ENCODE results near the gene TMEM219. TPM values are rescaled to one million over a fixed set of nuclear protein-coding genes. Genes with fewer than 3 reads are reported as not detected.

TMEM219 gene
- polyA plus RNA-seq, 1 of the 3 experiments (the other 2 are of a cell fraction): 101 TPM

DNA sequence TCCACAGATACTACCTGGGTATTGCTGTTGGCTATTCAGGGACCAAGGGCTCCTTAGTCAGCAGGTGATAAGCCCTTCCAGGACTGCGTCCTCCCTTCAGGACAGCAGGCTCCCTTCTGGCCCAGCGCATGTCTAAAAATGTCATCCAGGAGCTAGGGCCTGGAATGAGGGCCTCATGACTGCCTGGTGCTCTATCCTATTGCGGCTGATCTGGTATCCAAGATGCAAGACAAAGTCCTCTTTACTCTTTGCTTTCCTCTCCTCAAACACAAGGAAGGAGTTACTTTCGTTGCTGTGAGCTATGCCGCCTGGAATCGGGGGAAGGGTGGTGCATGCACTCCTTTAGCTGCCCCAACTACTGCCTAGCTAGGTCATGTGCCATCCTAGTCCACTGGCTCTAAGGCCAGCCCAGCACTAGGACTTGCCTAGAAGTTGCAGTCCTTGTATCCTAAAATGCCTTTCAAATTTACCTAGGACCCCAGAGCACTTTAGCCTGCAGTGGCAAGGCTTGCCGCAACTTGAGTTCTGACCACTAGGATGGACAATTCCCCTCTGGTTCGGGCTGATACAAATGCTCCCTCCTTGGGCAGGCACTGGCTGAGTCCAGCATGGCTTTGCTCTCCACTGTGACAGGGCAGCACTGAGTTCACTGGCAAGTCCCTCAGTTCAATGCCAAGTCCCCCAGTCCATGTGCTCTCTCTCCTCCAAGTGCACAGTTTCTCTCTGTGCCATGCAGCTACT lies 10.1 kb upstream of the TMEM219 start:
- WGBS (ENCODE audit: low lambda C conversion rate): 90% methylated on average over 8 of the region's 8 CpGs
- no peaks in the 10 kb centered on the region for H3K9me2 ChIP-seq
- peaks cover 4% of the 10 kb centered on the region for H3F3A ChIP-seq (replicated peaks; ENCODE audit: insufficient read depth)
- no peaks in the 10 kb centered on the region for H3K27me3 ChIP-seq (ENCODE audit: insufficient read depth)
- no peak overlapping the region for H2AFZ ChIP-seq (ENCODE audit: low read depth)
- H3K79me2 ChIP-seq (ENCODE audit: insufficient read depth): no peaks in the 10 kb centered on the region
- no peaks in the 10 kb centered on the region for H4K20me1 ChIP-seq (ENCODE audit: insufficient read depth)
- H3K36me3 ChIP-seq (replicated peaks in 1 of 2; ENCODE audit: control insufficient read depth in 1 of 2, insufficient read depth in 2 of 2, low read length in 1 of 2): no peaks in the 10 kb centered on the region
- H3K4me2 ChIP-seq: no peak overlapping the region
- no peaks in the 10 kb centered on the region for H3K4me1 ChIP-seq (ENCODE audit: control insufficient read depth in 1 of 2, insufficient read depth in 2 of 2, low read depth in 1 of 2, low read length in 1 of 2)
- DNase-seq: no peak
- no peaks in the 10 kb centered on the region for H3K9me3 ChIP-seq
- ChIA-PET POLR2A (no interaction called here), CTCF (interaction anchor here (0.9 to 1.9 kb wide), 3 partner anchors 11 to 103 kb away, joined by 3 to 5 read pairs (median 3); partner anchors contain the start of gene KCTD13)
- no peak overlapping the region for H3K27ac ChIP-seq (ENCODE audit: low read depth in 2 of 2, low read length in 1 of 2)
- TF ChIP-seq, protein P1, sequence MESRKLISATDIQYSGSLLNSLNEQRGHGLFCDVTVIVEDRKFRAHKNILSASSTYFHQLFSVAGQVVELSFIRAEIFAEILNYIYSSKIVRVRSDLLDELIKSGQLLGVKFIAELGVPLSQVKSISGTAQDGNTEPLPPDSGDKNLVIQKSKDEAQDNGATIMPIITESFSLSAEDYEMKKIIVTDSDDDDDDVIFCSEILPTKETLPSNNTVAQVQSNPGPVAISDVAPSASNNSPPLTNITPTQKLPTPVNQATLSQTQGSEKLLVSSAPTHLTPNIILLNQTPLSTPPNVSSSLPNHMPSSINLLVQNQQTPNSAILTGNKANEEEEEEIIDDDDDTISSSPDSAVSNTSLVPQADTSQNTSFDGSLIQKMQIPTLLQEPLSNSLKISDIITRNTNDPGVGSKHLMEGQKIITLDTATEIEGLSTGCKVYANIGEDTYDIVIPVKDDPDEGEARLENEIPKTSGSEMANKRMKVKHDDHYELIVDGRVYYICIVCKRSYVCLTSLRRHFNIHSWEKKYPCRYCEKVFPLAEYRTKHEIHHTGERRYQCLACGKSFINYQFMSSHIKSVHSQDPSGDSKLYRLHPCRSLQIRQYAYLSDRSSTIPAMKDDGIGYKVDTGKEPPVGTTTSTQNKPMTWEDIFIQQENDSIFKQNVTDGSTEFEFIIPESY (IDR thresholded peaks at IDR 0.05; ENCODE audit: borderline replicate concordance, low read depth): no peak
- TF ChIP-seq ELF1 (IDR thresholded peaks at IDR 0.05): no peak
- no peak for TF ChIP-seq SIN3A (IDR thresholded peaks at IDR 0.05; ENCODE audit: borderline replicate concordance, low read depth, low read length)
- TF ChIP-seq RFX5 (IDR thresholded peaks at IDR 0.05; ENCODE audit: low read length): no peak
- TF ChIP-seq, protein P2, sequence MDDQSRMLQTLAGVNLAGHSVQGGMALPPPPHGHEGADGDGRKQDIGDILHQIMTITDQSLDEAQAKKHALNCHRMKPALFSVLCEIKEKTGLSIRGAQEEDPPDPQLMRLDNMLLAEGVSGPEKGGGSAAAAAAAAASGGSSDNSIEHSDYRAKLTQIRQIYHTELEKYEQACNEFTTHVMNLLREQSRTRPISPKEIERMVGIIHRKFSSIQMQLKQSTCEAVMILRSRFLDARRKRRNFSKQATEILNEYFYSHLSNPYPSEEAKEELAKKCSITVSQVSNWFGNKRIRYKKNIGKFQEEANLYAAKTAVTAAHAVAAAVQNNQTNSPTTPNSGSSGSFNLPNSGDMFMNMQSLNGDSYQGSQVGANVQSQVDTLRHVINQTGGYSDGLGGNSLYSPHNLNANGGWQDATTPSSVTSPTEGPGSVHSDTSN (IDR thresholded peaks at IDR 0.05): no peak
- TF ChIP-seq YY1 (IDR thresholded peaks at IDR 0.05; ENCODE audit: low read depth): no peak
- no peak for TF ChIP-seq GABPA (IDR thresholded peaks at IDR 0.05; ENCODE audit: low read depth)
- no peak overlapping the region for H3K9ac ChIP-seq
- H3K4me3 ChIP-seq (ENCODE audit: low read depth in 2 of 2, low read length in 1 of 2): no peak overlapping the region

DNA sequence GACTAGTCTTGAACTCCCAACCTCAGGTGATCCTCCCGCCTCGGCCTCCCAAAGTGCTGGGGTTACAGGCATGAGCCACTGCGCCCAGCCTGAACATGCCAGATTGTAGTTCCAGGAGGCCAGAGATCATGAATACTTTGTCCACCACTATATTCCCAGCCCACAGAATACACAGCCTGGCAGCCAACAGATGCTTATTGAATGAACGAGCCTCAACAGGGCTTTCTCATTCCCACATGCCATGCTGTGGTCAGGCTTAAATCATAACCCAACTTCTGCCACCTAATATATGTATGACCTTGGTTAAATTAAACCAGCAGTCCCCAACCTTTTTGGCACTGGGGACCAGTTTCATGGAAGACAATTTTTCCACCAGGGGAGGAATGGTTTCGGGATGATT lies 3.1 kb upstream of the TMEM219 start:
- WGBS (ENCODE audit: low lambda C conversion rate): over 99% methylated on average over 5 of the region's 5 CpGs
- ChIA-PET CTCF (interaction anchor here (1.4 kb wide), 1 partner anchor 47 kb away, joined by 5 read pairs; no protein-coding TSS in a partner anchor), POLR2A (no interaction called here)

More for the DNA sequence above, 3.1 kb upstream of the TMEM219 start:
- Histone ChIP-seq H3K36me3 (replicated peaks in 1 of 2; ENCODE audit: control insufficient read depth in 1 of 2, insufficient read depth in 2 of 2, low read length in 1 of 2) (peaks cover 0 to 5% of the 10 kb centered on the region in 2 experiments), H3K27ac (ENCODE audit: low read depth in 2 of 2, low read length in 1 of 2) (no peak overlapping the region), H3K9me3 (no peaks in the 10 kb centered on the region), H3K27me3 (ENCODE audit: insufficient read depth) (no peaks in the 10 kb centered on the region), H3K4me1 (ENCODE audit: control insufficient read depth in 1 of 2, insufficient read depth in 2 of 2, low read depth in 1 of 2, low read length in 1 of 2) (peaks cover 0 to 15% of the 10 kb centered on the region in 2 experiments; a peak in 1 of 4 replicates), H3K79me2 (ENCODE audit: insufficient read depth) (no peaks in the 10 kb centered on the region; the same call in 1 of the 2 replicates), H3F3A (replicated peaks; ENCODE audit: insufficient read depth) (peaks cover under 1% of the 10 kb centered on the region), H3K4me2 (no peak overlapping the region), H3K9me2 (no peaks in the 10 kb centered on the region), H3K9ac (no peak overlapping the region), H4K20me1 (ENCODE audit: insufficient read depth) (no peaks in the 10 kb centered on the region), H3K4me3 (ENCODE audit: low read depth in 2 of 2, low read length in 1 of 2) (no peak overlapping the region), H2AFZ (ENCODE audit: low read depth) (no peak overlapping the region)
- DNase-seq: no peak
- TF ChIP-seq GABPA (IDR thresholded peaks at IDR 0.05; ENCODE audit: low read depth) (no peak), RXRA (IDR thresholded peaks at IDR 0.05; ENCODE audit: borderline replicate concordance, low read depth) (no peak)

All from SK-N-SH (cell line).